Large intestine (tissue), 3 donors: ENCODE data around the gene PODN. TPM values are rescaled to one million over a fixed set of nuclear protein-coding genes. Genes with fewer than 3 reads are reported as not detected.

Experiments
- DNase-seq, 2 donors: peaks; one replicate each; pipeline versions ENCODE4 v3.0.0 to v3.0.0-alpha.2; 2013
- H3K27ac ChIP-seq: one replicate; pipeline ENCODE4 v1.5.1; 2013; ENCODE audit warnings: low read length
- H3K27me3 ChIP-seq: 2 replicates; pipeline ENCODE4 v1.6.1; 2013; ENCODE audit warnings: low read length; ENCODE audit not compliant: control insufficient read depth, insufficient read depth
- H3K36me3 ChIP-seq: 2 replicates; pipeline ENCODE4 v1.6.1; 2013; ENCODE audit warnings: low read length; ENCODE audit not compliant: control insufficient read depth, insufficient read depth
- H3K4me1 ChIP-seq: one replicate; pipeline ENCODE4 v1.6.1; 2013; ENCODE audit warnings: low read length; ENCODE audit not compliant: control insufficient read depth, insufficient read depth
- H3K4me3 ChIP-seq: one replicate; pipeline ENCODE4 v1.5.1; 2013; ENCODE audit warnings: low read length
- H3K9me3 ChIP-seq: one replicate; pipeline ENCODE4 v1.6.1; 2013; ENCODE audit warnings: mild to moderate bottlenecking, low read depth, low read length, moderate library complexity; ENCODE audit not compliant: control insufficient read depth
- WGBS: methylation state at CpG from one replicate; pipeline ENCODE4 v1.1.5; 2013; ENCODE audit warnings: low lambda C conversion rate; ENCODE audit not compliant: insufficient coverage; 5-methylcytosine and 5-hydroxymethylcytosine counted together
- polyA plus RNA-seq: library from polyadenylated mRNA; unstranded; fragments of 120-200 nt; gene quantifications from one replicate; pipeline ENCODE4 v1.2.1, GENCODE V29; 2013

PODN gene
- polyA plus RNA-seq, 1 donor: 7.6 TPM

DNA sequence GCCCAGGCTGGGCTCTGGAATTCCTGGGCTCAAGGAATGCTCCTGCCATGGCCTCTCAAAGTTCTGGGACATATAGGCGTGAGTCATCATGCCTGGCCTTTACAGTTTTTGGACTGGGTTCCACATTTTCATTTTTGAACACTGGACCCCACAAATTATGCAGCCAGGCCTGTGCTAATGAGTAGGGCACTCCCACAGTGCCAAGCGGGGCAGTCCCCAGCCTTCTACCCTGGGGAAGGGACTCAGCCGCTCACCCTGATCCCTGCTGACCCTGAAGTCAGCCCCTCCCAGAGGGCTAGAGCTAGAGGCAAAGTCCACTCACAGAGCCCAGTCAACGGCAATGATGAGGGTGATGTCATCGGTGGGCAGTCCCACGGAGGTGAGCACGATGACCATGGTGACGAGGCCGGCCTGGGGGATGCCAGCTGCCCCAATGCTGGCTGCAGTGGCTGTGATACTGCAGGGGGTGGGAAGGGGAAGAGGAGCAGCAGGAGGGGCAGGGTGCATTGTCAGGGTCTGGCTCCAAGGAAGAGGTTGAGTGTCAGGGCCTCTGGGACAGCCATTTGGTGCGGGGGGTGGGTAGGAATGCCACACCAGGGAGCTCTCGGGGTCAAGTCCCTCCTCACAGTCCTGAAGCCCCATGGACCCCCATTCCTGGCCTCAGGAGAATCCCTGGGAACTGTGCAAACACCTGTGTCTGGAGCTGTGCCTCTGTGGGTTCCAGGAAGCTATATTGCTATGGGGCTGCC lies 27.6 kb downstream of the PODN start:
- Histone ChIP-seq H3K9me3 (peaks cover 7% of the 10 kb centered on the region), H3K4me1 (peaks cover 14% of the 10 kb centered on the region), H3K36me3 (no peaks in the 10 kb centered on the region), H3K27ac (peak overlapping the region; percentile 35), H3K27me3 (no peaks in the 10 kb centered on the region), H3K4me3 (no peak overlapping the region)
- no CpG with 5 or more reads among the region's 11 CpGs for WGBS
- DNase-seq: peak; percentile 78 to 88

DNA sequence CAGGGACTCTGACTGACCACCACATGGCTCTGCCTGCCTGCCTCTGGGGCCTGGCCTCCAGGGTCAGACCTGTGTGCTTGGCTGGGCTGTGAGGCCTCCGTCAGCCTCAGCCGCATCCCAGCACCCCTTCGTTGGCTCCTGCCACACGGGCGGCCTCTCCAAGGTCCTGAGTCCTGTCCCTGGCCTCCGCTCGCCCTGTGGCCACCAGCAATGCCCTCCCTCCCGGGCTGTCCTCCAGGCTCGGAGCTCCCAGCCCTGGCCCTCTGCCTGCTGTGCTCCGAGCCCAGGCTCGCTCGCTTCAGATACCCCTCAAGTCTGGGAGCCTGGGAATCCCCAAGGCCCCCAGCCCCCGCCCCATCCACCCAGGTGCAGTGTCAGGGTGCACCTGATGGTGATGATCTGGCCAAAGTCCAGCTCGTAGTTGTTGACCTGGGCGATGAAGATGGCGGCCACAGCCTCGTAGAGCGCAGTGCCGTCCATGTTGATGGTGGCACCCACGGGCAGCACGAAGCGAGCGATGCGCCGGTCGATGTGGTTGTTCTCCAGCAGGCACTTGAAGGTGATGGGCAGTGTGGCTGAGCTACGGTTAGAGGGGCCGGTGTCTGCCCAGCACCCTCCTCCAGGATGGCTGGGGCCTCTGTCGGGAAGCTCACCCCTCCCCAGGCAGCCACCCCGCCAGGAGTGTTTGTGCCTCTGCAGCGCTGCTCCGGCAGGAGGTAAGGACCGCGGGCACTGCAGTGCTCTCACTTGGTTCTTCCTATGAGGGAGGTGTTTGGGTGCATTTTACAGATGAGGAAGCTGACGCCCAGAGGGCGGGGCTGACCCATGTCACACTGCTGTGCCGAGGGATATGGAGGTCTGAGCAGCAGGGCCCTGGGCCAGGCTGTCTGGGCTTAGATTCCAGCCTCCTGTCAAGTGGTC lies 28.5 kb downstream of the PODN start:
- Histone ChIP-seq H3K4me3 (no peak overlapping the region), H3K27ac (no peak overlapping the region), H3K9me3 (peaks cover 9% of the 10 kb centered on the region), H3K4me1 (peaks cover 14% of the 10 kb centered on the region), H3K27me3 (no peaks in the 10 kb centered on the region), H3K36me3 (no peaks in the 10 kb centered on the region)
- WGBS: no CpG with 5 or more reads among the region's 37 CpGs
- peak in 1 of 2 donors; percentile 37 for DNase-seq

DNA sequence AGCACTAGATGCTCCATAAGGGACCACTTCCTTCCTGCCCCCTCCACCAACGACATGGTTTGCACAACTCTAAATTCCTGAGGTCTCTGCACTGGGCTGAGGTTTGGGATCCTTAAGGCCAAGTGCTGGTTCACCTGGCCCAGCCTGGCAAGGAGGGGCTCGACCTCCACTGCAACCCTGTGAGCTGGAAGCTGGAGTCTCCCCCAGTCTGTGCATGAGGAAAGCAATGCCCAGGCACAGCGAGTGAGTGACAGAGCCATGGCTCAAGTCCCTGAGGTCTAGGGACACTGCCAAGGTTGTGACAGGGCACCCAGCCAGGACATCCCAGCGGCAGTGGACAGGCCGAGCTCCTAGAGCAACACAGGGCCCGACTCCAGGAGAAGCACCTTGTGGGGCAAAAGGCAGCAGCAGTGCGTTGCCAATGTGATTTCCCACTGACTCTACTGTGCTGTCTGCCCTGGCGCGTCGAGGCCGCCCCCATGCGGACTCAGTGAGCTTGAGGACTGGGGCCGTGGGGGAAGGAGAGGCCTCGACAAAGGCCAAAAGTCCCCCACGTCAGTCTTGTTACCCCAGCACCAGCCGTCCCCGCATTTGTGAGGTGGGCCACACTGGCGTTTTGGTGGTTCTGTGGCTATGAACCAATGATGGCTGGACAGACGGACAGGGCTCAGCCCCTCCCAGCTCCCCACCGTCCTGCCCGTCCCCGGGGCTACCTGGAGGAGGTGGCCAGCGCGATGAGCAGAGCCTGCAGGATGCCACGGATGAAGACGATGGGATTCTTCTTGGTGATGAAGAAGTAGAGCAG lies 30.0 kb downstream of the PODN start:
- no CpG with 5 or more reads among the region's 26 CpGs for WGBS
- peaks cover 14% of the 10 kb centered on the region for H3K4me1 ChIP-seq
- no peak for DNase-seq
- H3K4me3 ChIP-seq: no peak overlapping the region
- no peaks in the 10 kb centered on the region for H3K36me3 ChIP-seq
- H3K9me3 ChIP-seq: peaks cover 25% of the 10 kb centered on the region
- H3K27ac ChIP-seq: no peak overlapping the region
- H3K27me3 ChIP-seq: no peaks in the 10 kb centered on the region

DNA sequence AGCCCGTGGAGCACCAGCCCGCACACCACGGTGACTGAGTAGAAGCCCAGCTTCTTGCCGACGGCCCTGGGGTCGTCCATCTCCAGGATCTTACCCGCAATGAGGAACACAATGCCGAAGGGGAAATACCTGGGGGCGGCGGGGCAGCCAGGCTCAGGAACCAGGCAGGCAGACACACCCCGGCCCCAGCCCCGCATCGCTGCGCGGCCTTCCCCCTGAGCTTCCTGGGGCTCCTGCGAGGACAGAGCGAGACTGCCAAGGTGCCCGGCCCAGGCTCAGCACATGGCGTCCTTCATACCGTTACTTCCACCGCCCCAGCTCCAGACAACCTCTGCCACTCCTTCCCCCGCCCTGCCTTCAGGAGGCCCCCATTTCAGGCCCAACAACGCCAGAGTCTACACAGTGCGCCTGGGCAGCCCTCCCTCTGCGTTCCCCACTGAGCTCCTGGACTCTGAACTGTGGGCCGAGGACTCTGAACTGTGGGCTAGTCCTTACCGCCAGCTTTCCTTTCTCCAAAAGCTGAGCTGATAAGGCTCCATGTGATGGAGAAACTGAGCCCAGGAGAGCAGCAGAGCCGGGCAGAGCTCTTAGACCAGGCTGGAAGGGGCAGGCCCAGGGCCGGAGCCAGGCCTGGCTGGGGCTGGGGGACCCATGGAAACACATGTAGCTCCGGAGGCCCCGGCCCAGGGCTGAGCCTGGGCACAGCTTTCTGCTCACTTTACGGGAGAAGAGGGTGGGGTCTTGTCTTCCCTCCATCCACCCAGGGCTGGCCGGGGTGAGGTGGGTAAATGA lies 30.8 kb downstream of the PODN start:
- peaks cover 33% of the 10 kb centered on the region for H3K9me3 ChIP-seq

DNA sequence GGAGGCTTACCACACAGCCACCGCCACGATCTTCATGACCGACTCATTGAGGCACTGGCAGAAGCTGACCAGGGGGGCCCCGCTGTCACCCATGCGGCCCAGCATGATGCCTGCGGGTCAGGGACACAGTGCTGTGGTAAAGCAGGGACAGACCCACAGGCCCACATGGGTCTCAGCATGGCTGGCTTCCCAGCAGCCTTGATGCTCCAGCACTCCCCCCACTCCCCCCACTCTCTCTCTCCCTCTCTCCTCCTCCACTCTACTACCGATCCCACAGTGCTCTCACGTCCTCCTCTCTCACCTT lies 31.4 kb downstream of the PODN start:
- H3K27me3 ChIP-seq: no peaks in the 10 kb centered on the region
- no peak overlapping the region for H3K4me3 ChIP-seq
- peaks cover 38% of the 10 kb centered on the region for H3K9me3 ChIP-seq
- 75% methylated on average over 2 of the region's 8 CpGs for WGBS
- no peak for DNase-seq
- no peak overlapping the region for H3K27ac ChIP-seq
- H3K36me3 ChIP-seq: no peaks in the 10 kb centered on the region
- peaks cover 14% of the 10 kb centered on the region for H3K4me1 ChIP-seq

More for the DNA sequence above, 30.8 kb downstream of the PODN start:
- no peaks in the 10 kb centered on the region for H3K36me3 ChIP-seq
- WGBS: no CpG with 5 or more reads among the region's 33 CpGs
- H3K27me3 ChIP-seq: no peaks in the 10 kb centered on the region
- peak in 1 of 2 donors; percentile 37 for DNase-seq
- H3K4me1 ChIP-seq: peaks cover 14% of the 10 kb centered on the region
- no peak overlapping the region for H3K27ac ChIP-seq
- no peak overlapping the region for H3K4me3 ChIP-seq

DNA sequence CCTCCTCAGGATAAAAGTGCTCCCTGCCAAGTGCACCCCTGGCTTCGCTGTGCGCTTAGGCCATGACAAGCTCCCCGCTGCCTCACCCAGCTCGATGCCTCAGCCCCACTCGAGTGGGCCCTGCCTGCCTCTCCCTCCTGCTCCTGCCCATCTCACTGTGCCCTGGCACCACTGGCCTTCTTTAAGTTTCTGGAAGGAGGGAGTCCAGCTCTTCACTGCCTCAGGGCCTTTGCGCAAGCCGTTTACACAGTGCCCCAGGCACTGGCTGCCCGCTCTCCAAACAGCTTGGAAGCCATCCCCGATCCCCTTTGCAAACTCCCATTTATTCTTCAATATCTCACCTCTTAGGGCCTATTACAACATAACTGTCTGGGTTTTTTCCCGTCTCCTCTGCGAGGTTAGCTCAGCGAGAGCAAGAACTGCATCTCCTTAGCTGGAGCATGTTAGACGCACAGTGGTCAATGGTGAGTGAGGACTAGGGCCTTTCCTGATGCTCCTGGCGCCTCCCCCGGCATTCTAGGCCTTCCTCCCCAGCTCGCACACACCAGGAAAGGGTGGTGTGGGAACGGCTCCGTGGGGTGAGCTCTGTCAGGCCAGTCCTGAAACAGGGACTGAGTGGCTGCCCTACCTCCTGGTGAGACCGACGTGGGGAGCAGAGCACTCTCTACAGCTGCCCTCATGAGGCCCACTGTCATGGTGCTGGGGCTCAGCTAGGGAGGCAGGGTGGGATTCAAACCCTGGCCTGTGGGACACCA lies 31.9 kb downstream of the PODN start:
- Histone ChIP-seq H3K27me3 (no peaks in the 10 kb centered on the region), H3K36me3 (no peaks in the 10 kb centered on the region), H3K4me3 (no peak overlapping the region), H3K4me1 (peaks cover 14% of the 10 kb centered on the region), H3K9me3 (peaks cover 44% of the 10 kb centered on the region), H3K27ac (no peak overlapping the region)
- WGBS: 100% methylated on average over 1 of the region's 20 CpGs
- no peak for DNase-seq

DNA sequence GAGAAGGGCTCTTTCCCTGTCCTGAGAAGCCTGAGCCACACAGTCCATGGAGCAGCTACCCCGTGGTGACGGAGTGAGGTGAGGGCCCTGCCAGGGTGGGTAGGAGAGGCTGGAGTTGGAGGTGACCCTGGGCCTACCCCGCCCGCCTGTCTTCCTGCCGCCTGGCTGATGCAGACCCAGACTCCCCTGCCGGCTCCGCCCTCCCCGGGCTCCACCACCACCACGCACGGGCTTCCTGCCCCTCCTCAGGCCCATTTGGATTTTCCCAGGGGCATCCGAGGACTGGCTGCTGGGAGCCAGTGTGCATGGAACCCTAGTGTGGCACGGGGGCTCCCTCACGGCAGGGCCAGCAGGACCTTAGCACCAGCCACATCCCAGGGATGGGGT lies 32.5 kb downstream of the PODN start:
- peaks cover 50% of the 10 kb centered on the region for H3K9me3 ChIP-seq
- H3K4me1 ChIP-seq: peaks cover 9% of the 10 kb centered on the region
- H3K27me3 ChIP-seq: no peaks in the 10 kb centered on the region
- no peak for DNase-seq
- H3K4me3 ChIP-seq: no peak overlapping the region
- no peak overlapping the region for H3K27ac ChIP-seq
- H3K36me3 ChIP-seq: no peaks in the 10 kb centered on the region
- WGBS: no CpG with 5 or more reads among the region's 13 CpGs

DNA sequence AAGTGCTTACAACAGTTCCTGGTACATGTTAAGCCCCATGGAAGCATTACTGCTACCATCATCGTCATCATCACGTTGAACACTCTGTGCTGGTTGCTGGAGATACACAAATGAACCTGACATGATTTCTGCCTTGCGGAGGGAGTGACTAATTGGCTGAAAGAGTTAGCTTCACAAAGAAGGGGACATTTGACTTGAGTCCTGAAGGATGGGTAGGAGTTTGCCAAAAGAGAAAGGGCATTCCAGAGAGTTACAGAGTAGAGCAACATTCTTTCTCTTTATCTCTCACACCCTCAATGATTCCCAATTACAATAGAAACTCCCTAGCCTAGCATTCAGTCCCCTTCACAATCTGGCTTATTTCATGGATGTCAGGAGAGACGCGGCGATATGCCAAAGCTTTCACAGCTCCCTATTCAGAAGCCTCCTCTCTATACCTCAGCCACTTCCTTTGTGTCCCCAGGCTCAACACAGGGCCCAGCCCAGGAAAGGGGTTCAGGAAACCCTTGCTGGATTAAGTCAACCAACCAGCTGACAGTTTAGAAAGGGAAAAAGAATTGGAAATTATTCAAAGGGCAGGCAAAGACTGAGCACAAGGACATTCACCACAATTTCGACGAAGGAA lies 42.4 kb downstream of the PODN start:
- H3K27ac ChIP-seq: no peak overlapping the region
- H3K36me3 ChIP-seq: no peaks in the 10 kb centered on the region
- H3K4me3 ChIP-seq: no peak overlapping the region
- WGBS: 70% methylated on average over 2 of the region's 8 CpGs
- no peaks in the 10 kb centered on the region for H3K27me3 ChIP-seq
- no peak for DNase-seq
- peaks cover 5% of the 10 kb centered on the region for H3K4me1 ChIP-seq
- H3K9me3 ChIP-seq: peaks cover 22% of the 10 kb centered on the region

DNA sequence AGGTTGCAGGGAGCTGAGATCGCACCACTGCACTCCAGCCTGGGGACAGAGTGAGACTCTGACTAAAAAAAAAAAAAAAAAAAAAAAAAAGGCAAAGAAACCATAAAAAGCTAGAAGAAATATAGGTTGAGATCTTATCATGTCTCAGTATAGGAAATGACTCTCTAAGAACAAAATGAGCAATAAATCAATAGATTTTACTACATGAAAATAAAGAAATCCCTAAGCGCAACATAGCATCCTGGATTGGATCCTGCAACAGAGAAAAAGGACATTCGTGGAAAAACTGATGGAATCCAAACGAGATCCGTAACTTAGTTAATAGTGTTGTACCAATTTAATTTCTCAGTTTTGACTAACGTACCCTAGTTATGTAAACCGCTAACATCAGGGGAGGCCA lies 45.1 kb downstream of the PODN start:
- peaks cover 25% of the 10 kb centered on the region for H3K4me1 ChIP-seq
- H3K27me3 ChIP-seq: no peaks in the 10 kb centered on the region

More for the DNA sequence above, 45.1 kb downstream of the PODN start:
- Histone ChIP-seq H3K9me3 (no peaks in the 10 kb centered on the region), H3K36me3 (no peaks in the 10 kb centered on the region), H3K27ac (no peak overlapping the region), H3K4me3 (no peak overlapping the region)
- WGBS: 93% methylated on average over 6 of the region's 7 CpGs
- DNase-seq: no peak
